ENCODE measurements around the gene CCNY.
"Not testable (repeated sequence)": the region's sequence is repeated elsewhere in the genome, so short reads cannot be mapped to it uniquely, and the experiment has no call there.

CCNY gene

GRCh38 chr10:35507519-35508109, 171.3 kb downstream of the CCNY start:
- DNase-seq = no peak

- DNase-seq = no peak
Observed at GRCh38 chr10:35508647-35509046, 172.3 kb downstream of the CCNY start.

GRCh38 chr10:35510891-35511290, 174.6 kb downstream of the CCNY start:
- no peak for DNase-seq

- no peak for DNase-seq
Observed at GRCh38 chr10:35511647-35512046, 175.3 kb downstream of the CCNY start.

DNA sequence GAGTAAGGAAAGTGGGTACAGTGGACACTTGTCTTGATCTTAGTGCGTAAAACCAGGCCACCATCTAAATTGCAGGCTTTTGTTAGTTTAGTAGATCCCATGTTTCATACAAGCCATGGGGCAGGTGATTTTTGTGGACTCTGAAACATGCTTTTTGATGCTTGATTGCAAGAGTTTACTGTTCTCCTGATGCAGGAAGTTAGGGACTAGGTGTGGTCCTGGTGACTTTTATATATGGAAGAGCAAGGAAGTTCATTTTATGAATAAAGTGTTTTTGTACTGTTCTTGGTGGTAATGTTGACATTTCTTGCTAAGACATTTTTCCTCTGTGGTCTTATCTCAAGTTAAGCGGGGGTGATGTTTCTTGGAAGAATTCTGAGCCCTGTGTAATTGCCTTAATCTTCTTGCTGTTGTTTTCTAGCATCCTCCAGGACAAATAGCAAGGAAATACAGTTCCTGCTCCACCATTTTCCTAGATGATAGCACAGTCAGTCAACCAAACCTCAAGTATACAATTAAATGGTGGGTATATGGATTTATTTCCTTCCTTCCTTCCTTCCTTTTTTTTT, 179.9 kb downstream of the CCNY start:
- DNase-seq = no peak

DNA sequence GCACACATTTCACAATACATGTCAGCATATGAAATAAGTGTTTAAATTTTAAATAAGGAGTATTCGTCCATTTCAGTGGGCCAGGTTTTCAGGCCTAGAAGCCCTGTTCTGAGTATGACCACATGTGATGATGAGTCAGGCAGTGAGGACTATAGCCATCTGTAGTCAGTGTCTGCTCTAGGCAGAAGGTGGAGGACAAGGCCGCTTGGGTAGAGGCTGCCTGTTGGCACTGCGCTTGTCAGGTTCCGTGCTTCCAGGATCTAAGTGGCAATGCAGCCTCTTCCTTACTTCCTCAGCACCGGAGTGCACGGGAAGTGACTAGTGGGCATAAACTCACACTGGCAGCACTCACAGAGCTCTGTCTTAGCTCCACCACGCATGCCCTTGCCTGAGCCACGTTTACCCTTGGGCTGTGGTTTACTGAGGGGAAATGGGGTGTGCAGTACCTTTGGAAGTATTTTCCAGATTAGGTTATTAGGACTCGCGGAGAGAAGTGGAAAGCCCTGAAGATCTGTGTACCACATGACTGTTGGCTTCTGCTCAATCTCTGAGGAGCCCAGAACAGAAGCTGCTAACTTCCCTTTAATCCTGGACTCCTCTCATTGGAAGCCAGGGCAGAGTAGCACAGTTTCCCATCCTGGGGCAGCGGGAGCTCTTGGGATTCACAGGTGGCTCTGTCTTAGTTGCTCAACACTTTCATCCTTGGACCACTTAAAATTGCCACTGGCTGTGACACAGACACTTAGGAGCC, 181.3 kb downstream of the CCNY start:
- DNase-seq = peak in 7 of 56 donors; percentile 8 to 40 (median 23)

DNA sequence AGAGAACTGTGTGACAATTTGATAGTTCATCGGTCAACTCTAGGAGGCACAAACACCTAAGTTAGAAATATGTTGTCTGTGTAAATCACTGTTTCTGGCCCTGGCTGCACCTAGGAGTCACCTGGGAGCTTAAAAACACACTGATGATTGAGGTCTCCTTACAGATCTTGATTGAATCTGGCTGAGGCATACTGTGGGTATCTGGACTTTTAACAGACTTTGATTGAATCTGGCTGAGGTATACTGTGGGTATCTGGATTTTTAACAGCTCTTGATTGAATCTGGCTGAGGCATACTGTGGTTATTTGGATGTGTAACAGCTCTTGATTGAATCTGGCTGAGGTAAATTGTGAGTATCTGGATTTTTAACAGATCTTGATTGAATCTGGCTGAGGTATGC, 181.9 kb downstream of the CCNY start:
- DNase-seq = not testable (repeated sequence)

- DNase-seq = no peak
Observed at GRCh38 chr10:35520996-35521395, 184.7 kb downstream of the CCNY start.

GRCh38 chr10:35523670-35524225, 187.4 kb downstream of the CCNY start:
- DNase-seq = no peak

DNA sequence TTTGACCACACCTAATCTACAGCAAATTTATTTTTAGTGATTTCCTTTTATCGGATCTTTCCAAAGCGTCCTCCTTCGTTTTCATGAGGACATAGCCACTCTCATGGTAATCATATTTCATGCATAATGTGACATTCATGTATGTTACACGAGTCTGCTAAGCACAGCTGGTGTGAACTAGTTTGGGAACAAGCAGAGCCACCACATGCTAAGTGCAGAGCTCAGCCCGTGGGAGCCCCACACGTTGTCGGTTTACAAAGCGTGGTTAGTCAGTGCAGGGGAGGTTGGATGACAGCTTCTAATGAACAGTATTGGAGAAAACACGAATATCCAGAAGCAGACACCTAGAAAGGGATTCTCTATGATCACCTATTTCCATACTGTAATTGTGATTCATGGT, 190.4 kb downstream of the CCNY start:
- DNase-seq = peak in 2 of 56 donors; percentile 15 to 17

DNA sequence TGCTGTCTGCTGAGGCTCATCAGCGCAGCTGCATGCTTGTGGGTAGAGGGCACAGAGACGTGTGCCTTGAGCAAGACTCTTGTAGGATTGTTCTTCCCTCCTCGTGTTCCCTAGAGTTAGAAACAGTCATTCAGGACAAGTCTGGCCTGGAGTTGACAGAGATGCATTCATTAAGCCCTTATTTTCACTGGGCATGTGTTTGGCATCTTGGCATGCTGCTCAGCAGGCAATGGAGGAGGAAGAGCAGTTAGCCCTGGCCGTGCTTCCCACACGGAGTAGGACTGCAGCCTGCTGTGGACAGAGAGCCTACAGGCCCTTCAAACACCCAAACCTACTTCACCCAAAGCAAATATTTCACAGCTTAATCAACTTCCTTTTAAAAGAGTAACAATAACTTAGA, 195.8 kb downstream of the CCNY start:
- DNase-seq = peak in 8 of 56 donors; percentile 4 to 48 (median 34)

DNA sequence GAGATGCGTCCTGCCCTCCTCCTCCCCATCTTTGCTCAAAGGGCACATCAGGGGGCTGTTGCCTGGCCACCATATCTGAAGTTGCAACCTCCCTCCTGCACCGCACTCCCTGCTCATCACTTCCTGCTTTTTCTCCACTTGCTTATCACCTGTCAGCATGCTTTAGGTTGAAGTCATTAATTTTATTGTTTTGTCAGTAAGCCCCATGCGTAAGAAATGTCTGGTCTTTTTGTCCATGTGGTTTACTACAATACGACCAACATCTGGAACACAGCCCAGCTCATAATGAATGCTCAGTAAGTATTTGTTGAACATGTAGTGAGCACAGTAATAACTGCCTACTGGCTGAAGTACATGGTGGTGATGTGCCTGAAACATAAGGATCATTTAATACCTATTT, 197.3 kb downstream of the CCNY start:
- no peak for DNase-seq

GRCh38 chr10:35535136-35535535, 198.8 kb downstream of the CCNY start:
- no peak for DNase-seq

DNA sequence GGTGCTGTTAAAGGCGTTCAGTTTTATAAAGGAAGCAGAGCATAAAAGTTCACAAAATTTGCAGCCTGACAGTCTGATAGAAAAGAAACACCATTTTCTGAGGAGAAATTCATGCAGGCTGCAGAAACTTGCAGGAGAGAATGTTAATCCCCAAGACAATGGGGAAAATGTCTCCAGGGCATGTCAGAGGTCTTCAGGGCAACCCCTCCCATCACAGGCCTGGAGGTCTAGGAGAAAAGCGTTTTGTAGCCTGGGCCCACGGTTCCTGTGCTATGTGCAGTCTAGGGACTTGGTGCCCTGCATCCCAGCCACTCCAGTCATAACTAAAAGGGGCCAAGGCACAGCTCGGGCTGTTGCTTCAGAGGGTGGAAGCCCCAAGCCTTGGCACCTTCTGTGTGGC, 200.5 kb downstream of the CCNY start:
- DNase-seq = no peak

DNA sequence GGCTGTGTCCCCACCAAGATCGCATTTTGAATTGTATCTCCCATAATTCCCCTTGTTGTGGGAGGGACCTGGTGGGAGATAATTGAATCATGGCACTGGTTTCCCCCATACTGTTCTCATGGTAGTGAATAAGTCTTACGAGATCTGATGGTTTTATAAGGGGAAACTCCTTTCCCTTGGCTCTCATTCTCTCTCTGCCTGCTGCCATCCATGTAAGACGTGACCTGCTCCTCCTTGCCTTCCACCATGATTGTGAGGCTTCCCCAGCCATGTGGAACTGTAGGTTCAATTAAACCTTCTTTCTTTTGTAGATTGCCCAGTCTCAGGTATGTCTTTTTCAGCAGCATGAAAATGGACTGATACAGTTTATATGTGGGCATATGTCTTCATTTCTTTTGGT, 201.6 kb downstream of the CCNY start:
- DNase-seq = not testable (repeated sequence)

- DNase-seq = no peak
Observed at GRCh38 chr10:35540296-35541164, 204.2 kb downstream of the CCNY start.

DNA sequence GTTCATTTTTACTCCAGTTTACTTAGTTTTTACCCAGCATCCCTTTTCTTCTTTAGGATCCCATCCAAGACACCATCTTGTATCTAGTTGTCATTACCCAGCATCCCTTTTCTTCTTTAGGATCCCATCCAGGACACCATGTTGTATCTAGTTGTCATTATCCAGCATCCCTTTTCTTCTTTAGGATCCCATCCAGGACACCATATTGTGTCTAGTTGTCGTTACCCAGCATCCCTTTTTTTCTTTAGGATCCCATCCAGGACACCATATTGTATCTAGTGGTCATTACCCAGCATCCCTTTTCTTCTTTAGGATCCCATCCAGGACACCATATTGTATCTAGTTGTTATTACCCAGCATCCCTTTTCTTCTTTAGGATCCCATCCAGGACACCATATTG, 205.4 kb downstream of the CCNY start:
- DNase-seq = no peak

DNA sequence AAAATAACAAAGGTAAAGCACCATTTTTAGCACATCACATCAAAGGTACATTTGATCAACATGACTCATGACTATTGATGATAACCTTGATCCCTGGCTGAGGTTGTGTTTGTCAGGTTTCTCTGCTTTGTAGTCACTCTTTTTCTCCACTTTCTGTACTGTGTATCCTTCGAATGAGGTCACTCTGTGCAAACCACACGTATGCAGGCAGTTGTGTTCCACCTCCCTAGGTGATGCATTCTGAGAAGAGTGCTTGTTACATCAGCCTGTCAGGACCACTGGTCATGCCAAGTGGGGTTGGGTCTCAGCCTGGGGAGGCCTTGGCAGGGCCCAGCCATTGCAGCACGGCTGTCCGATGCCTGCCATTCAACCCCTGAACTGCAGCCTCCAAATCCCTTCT, 206.0 kb downstream of the CCNY start:
- no peak for DNase-seq

- DNase-seq = no peak
Observed at GRCh38 chr10:35545079-35545657, 208.9 kb downstream of the CCNY start.

DNA sequence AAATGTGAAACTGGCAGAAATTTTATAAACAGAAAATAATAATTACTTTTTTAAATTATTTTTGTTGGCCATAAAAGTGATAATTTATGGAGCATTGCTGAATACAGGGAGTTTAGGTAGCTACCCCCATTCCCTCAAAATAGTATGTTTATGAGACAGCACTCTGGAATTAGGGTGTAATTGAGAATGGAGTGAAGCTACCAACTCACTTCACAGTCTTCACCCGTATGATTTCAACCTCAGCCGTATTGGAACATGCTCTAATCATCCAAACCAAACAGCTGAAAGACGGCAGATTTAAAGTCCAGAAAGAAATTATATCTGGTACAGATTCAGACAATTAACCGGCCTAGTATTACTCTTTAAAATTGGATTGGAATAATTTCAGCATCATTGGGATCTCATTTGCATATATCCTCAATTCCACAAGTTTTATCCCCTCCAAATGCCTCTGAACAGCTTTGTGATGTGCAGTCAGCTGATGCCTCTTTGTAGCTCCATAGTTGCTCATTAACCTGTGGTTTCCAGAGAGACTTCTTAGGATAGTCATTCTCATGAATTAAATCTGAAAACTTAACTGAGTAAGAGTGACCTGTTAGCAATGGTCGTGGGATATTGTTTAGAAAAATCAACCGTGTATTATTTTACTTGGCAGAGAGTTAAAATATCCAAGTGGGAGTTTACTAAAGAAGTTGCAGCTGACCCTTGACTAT, 209.7 kb downstream of the CCNY start:
- no peak for DNase-seq

DNA sequence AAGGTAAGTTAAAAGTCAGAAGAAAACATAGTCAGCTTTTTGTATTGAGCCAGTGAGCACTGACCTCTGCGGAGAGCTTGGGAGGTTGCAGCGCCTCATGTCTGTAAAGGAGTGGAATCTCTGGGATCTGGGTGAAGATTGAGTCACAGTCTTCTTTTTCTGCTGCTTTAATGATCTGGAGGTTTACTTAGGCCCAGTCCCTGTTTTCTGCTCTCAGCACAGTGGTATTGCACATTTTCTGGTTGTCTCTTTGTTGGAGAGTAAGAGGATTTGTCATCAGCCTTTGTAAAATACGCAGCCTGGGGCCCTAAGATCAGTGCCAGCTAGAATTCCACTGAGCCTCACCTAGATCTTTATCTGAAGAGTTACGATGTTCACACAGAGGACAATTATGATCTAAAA, 210.5 kb downstream of the CCNY start:
- no peak for DNase-seq

All from amygdala (tissue), 56 donors.